Astrocyte (in vitro differentiated cells and primary cell): ENCODE data around the gene NME5. TPM values are rescaled to one million over a fixed set of nuclear protein-coding genes. Genes with fewer than 3 reads are reported as not detected.

Experiments
- DNase-seq: peaks from one replicate; pipeline ENCODE4 v3.0.0-alpha.2; 2010; ENCODE audit warnings: low read depth
- FAIRE-seq: peaks from 2 replicates; lab custom pipeline; 2011; peaks lifted over from hg19 to GRCh38; lab: Jason Lieb, UNC
- H2AFZ ChIP-seq: 2 replicates; pipeline ENCODE4 v1.6.0; 2012; ENCODE audit warnings: low read depth, low read length, inconsistent platforms
- H3K27ac ChIP-seq: 2 replicates; pipeline ENCODE4 v1.5.1; 2011; ENCODE audit warnings: low read depth, low read length, inconsistent platforms
- H3K27me3 ChIP-seq: 2 replicates; pipeline ENCODE4 v1.6.0; 2011; ENCODE audit warnings: low read length, inconsistent platforms; ENCODE audit not compliant: insufficient read depth
- H3K36me3 ChIP-seq: 2 replicates; pipeline ENCODE4 v1.5.1; 2011; ENCODE audit warnings: low read length, inconsistent platforms; ENCODE audit not compliant: insufficient read depth
- H3K4me1 ChIP-seq: 2 replicates; pipeline ENCODE4 v1.5.1; 2011; ENCODE audit warnings: low read length, inconsistent platforms; ENCODE audit not compliant: insufficient read depth
- H3K4me2 ChIP-seq: 2 replicates; pipeline ENCODE4 v1.6.0; 2012; ENCODE audit warnings: low read length, inconsistent platforms
- H3K4me3 ChIP-seq: 2 replicates; pipeline ENCODE4 v1.5.1; 2011; ENCODE audit warnings: low read depth, mild to moderate bottlenecking, low read length, inconsistent platforms; ENCODE audit not compliant: insufficient read depth
- H3K79me2 ChIP-seq: 2 replicates; pipeline ENCODE4 v1.6.0; 2012; ENCODE audit warnings: mild to moderate bottlenecking, low read length, inconsistent platforms; ENCODE audit not compliant: insufficient read depth
- H3K9ac ChIP-seq: 2 replicates; pipeline ENCODE4 v1.6.0; 2012; ENCODE audit warnings: mild to moderate bottlenecking, low read length, inconsistent platforms
- H3K9me3 ChIP-seq: 2 replicates; pipeline ENCODE4 v1.5.1; 2012; ENCODE audit warnings: low read depth, mild to moderate bottlenecking, low read length, inconsistent platforms; ENCODE audit not compliant: insufficient read depth
- H4K20me1 ChIP-seq: 2 replicates; pipeline ENCODE4 v1.6.0; 2012; ENCODE audit warnings: low read length, inconsistent platforms; ENCODE audit not compliant: insufficient read depth
- H3K27ac Mint-ChIP-seq: one replicate; pipeline ENCODE4 v1.8.0; 2021; ENCODE audit warnings: mild to moderate bottlenecking, mixed read lengths; ENCODE audit not compliant: unreplicated experiment
- H3K27me3 Mint-ChIP-seq: one replicate; pipeline ENCODE4 v1.8.0; 2021; ENCODE audit warnings: low read depth, mixed read lengths; ENCODE audit not compliant: unreplicated experiment
- H3K36me3 Mint-ChIP-seq: one replicate; pipeline ENCODE4 v1.8.0; 2021; ENCODE audit warnings: low read depth, mixed read lengths; ENCODE audit not compliant: unreplicated experiment
- H3K4me1 Mint-ChIP-seq: one replicate; pipeline ENCODE4 v1.8.0; 2021; ENCODE audit warnings: low read depth, mixed read lengths; ENCODE audit not compliant: unreplicated experiment
- H3K4me3 Mint-ChIP-seq: one replicate; pipeline ENCODE4 v1.8.0; 2021; ENCODE audit warnings: mild to moderate bottlenecking, moderate library complexity, mixed read lengths; ENCODE audit not compliant: unreplicated experiment
- H3K9me3 Mint-ChIP-seq: one replicate; pipeline ENCODE4 v1.8.0; 2021; ENCODE audit warnings: mild to moderate bottlenecking, mixed read lengths; ENCODE audit not compliant: unreplicated experiment
- EZH2 ChIP-seq: IDR thresholded peaks from 2 replicates; pipeline ENCODE4 v1.6.1; 2012; ENCODE audit warnings: mild to moderate bottlenecking, low read length, inconsistent platforms; ENCODE audit not compliant: insufficient read depth
- total RNA-seq: library from RNA; stranded (reverse); gene quantifications from 2 replicates; pipeline ENCODE4 v1.2.1, GENCODE V29; 2021
- TF ChIP-seq, protein P1 (sequence below): IDR thresholded peaks from 2 replicates; pipeline ENCODE4 v1.5.1; 2011; ENCODE audit warnings: low read depth, mild to moderate bottlenecking, inconsistent platforms, low read length, moderate library complexity; ENCODE audit not compliant: insufficient read depth

Gene NME5
- total RNA-seq, 1 donor from 2014 or later: 3.2 TPM

DNA sequence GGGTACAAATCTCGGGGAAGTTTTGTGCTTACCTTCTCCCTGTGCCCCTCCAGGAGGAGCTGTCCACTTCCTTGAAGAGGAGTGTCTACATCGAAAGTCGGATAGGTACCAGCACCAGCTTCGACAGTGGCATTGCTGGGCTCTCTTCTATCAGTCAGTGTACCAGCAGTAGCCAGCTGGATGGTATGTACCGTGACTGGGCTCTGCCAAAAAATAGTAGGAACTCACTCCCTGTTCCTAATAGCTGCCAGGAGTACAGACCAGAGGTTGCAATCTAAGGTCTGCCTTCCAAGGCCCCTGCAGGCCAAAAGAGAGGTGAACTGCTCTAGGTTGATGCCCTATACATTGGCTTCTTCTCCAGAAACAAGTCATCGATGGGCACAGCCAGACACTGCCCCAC lies 43.6 kb upstream of the NME5 start:
- Histone ChIP-seq H3K4me2 (no peak overlapping the region), H3K4me1 (peaks cover 7% of the 10 kb centered on the region), H3K4me3 (no peak overlapping the region), H3K9me3 (no peaks in the 10 kb centered on the region), H3K79me2 (peaks cover 39% of the 10 kb centered on the region), H3K27ac (no peak overlapping the region), H3K36me3 (peaks cover 51% of the 10 kb centered on the region), H3K27me3 (no peaks in the 10 kb centered on the region), H3K9ac (no peak overlapping the region), H2AFZ (no peak overlapping the region), H4K20me1 (no peaks in the 10 kb centered on the region)
- DNase-seq (no peak), FAIRE-seq (no peak)
- TF ChIP-seq EZH2: no peak
- TF ChIP-seq, protein P1, sequence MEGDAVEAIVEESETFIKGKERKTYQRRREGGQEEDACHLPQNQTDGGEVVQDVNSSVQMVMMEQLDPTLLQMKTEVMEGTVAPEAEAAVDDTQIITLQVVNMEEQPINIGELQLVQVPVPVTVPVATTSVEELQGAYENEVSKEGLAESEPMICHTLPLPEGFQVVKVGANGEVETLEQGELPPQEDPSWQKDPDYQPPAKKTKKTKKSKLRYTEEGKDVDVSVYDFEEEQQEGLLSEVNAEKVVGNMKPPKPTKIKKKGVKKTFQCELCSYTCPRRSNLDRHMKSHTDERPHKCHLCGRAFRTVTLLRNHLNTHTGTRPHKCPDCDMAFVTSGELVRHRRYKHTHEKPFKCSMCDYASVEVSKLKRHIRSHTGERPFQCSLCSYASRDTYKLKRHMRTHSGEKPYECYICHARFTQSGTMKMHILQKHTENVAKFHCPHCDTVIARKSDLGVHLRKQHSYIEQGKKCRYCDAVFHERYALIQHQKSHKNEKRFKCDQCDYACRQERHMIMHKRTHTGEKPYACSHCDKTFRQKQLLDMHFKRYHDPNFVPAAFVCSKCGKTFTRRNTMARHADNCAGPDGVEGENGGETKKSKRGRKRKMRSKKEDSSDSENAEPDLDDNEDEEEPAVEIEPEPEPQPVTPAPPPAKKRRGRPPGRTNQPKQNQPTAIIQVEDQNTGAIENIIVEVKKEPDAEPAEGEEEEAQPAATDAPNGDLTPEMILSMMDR: no peak
- H3K4me3 Mint-ChIP-seq: no peak overlapping the region
- peaks cover 2% of the 10 kb centered on the region for H3K4me1 Mint-ChIP-seq
- peaks cover 5% of the 10 kb centered on the region for H3K36me3 Mint-ChIP-seq
- H3K27me3 Mint-ChIP-seq: no peaks in the 10 kb centered on the region
- no peak overlapping the region for H3K27ac Mint-ChIP-seq
- H3K9me3 Mint-ChIP-seq: no peaks in the 10 kb centered on the region

- Histone ChIP-seq H4K20me1 (peaks cover 4% of the 10 kb centered on the region), H3K27ac (no peak overlapping the region), H3K4me1 (peaks cover 12% of the 10 kb centered on the region), H3K4me3 (no peak overlapping the region), H3K9ac (peak overlapping the region; percentile 15), H3K4me2 (peak overlapping the region; percentile 87), H3K79me2 (peaks cover 59% of the 10 kb centered on the region), H3K9me3 (no peaks in the 10 kb centered on the region), H2AFZ (no peak overlapping the region), H3K27me3 (no peaks in the 10 kb centered on the region), H3K36me3 (peaks cover 31% of the 10 kb centered on the region)
- H3K27me3 Mint-ChIP-seq: no peaks in the 10 kb centered on the region
- no peaks in the 10 kb centered on the region for H3K9me3 Mint-ChIP-seq
- no peak for FAIRE-seq
- no peak overlapping the region for H3K4me3 Mint-ChIP-seq
- no peak for DNase-seq
- peaks cover 2% of the 10 kb centered on the region for H3K4me1 Mint-ChIP-seq
- peaks cover 3% of the 10 kb centered on the region for H3K36me3 Mint-ChIP-seq
- no peak for TF ChIP-seq EZH2
- TF ChIP-seq, protein P1: no peak
- no peak overlapping the region for H3K27ac Mint-ChIP-seq
Measured at GRCh38 chr5:138180841-138181240, 41.6 kb upstream of the NME5 start.

GRCh38 chr5:138180183-138180782 lies 41.1 kb upstream of the NME5 start:
- Histone ChIP-seq H3K4me2 (peak overlapping the region; percentile 87), H3K9ac (peak overlapping the region; percentile 98), H3K79me2 (peaks cover 64% of the 10 kb centered on the region), H2AFZ (no peak overlapping the region), H3K9me3 (no peaks in the 10 kb centered on the region), H3K36me3 (peaks cover 30% of the 10 kb centered on the region), H3K4me1 (peaks cover 12% of the 10 kb centered on the region), H3K27me3 (no peaks in the 10 kb centered on the region), H3K27ac (no peak overlapping the region), H4K20me1 (peaks cover 4% of the 10 kb centered on the region), H3K4me3 (peak overlapping the region; percentile 99)
- TF ChIP-seq, protein P1: peak; percentile 62
- no peak for TF ChIP-seq EZH2
- DNase-seq (peak; percentile 19), FAIRE-seq (no peak)
- H3K9me3 Mint-ChIP-seq: no peaks in the 10 kb centered on the region
- H3K4me3 Mint-ChIP-seq: no peak overlapping the region
- no peak overlapping the region for H3K27ac Mint-ChIP-seq
- no peaks in the 10 kb centered on the region for H3K27me3 Mint-ChIP-seq
- H3K36me3 Mint-ChIP-seq: peaks cover 3% of the 10 kb centered on the region
- H3K4me1 Mint-ChIP-seq: peaks cover 2% of the 10 kb centered on the region
